K562 (cell line): Measurements from ENCODE around the gene AQP1.

ENCODE experiments used
- ASH1L ChIP-seq: fragments of 450-650 bp; IDR thresholded peaks from 2 replicates; pipeline ENCODE4 v1.6.1; 2018; ENCODE audit warnings: borderline replicate concordance, mild to moderate bottlenecking, low read depth; ENCODE audit not compliant: partially characterized antibody
- BCLAF1 ChIP-seq, 2 experiments: fragments of 450-650 bp in 1 of 2; IDR thresholded peaks; 2 replicates each; pipeline ENCODE4 v1.6.1; 2011 to 2017; ENCODE audit warnings: low read depth in 2 of 2, antibody characterized with exemption in 1 of 2, borderline replicate concordance in 1 of 2, low read length in 1 of 2, mild to moderate bottlenecking in 1 of 2, mixed read lengths in 1 of 2; ENCODE audit not compliant: control insufficient read depth in 1 of 2
- CEBPB ChIP-seq: fragments of 450-650 bp; IDR thresholded peaks from 2 replicates; pipeline ENCODE4 v1.6.1; 2016; ENCODE audit warnings: missing genetic modification characterization, missing compliant biosample characterization
- DPF2 ChIP-seq: fragments of 450-650 bp; IDR thresholded peaks from 2 replicates; pipeline ENCODE4 v1.6.1; 2016
- FOXK2 ChIP-seq, 2 experiments: fragments of 450-650 bp; IDR thresholded peaks in 1 of 2; conservative IDR thresholded peaks in 1 of 2; 2 replicates each; pipeline ENCODE4 v1.6.1; 2016; ENCODE audit warnings: low read depth in 2 of 2, mild to moderate bottlenecking in 1 of 2
- RFX5 ChIP-seq: IDR thresholded peaks from 2 replicates; pipeline ENCODE4 v1.6.1; 2011; ENCODE audit warnings: low read depth, mild to moderate bottlenecking, improper control_type of control experiment, low read length
- SMARCE1 ChIP-seq: fragments of 450-650 bp; IDR thresholded peaks from 2 replicates; pipeline ENCODE4 v1.7.1; 2016; ENCODE audit warnings: mild to moderate bottlenecking
- TEAD2 ChIP-seq: fragments of 450-650 bp; IDR thresholded peaks from 2 replicates; pipeline ENCODE4 v1.6.1; 2016; ENCODE audit warnings: missing genetic modification characterization, control low read depth, missing compliant biosample characterization
- ZFX ChIP-seq: sonication (generic); formaldehyde crosslinking; IDR thresholded peaks from 2 replicates; pipeline ENCODE4 v1.8.0; 2022; ENCODE audit warnings: mild to moderate bottlenecking, missing genetic modification reagents, moderate library complexity
- ZNF217 ChIP-seq: sonication (generic); formaldehyde crosslinking; IDR thresholded peaks from 2 replicates; pipeline ENCODE4 v1.8.0; 2022; ENCODE audit warnings: mild to moderate bottlenecking, missing genetic modification reagents
- ZNF232 ChIP-seq: sonication (generic); formaldehyde crosslinking; IDR thresholded peaks from 2 replicates; pipeline ENCODE4 v1.8.0; 2022; ENCODE audit warnings: mild to moderate bottlenecking, missing genetic modification reagents
- TF ChIP-seq, protein P1 (sequence below), 3 experiments: IDR thresholded peaks in 2 of 3; conservative IDR thresholded peaks in 1 of 3; 2 replicates each; pipeline ENCODE4 v1.5.1; 2011 to 2012; ENCODE audit warnings: low read length in 3 of 3, mild to moderate bottlenecking in 3 of 3, control low read depth in 2 of 3, improper control_type of control experiment in 1 of 3, inconsistent platforms in 1 of 3, low read depth in 1 of 3, mixed read lengths in 1 of 3, moderate library complexity in 1 of 3; ENCODE audit not compliant: insufficient read depth in 2 of 3

- TF ChIP-seq, protein P1, sequence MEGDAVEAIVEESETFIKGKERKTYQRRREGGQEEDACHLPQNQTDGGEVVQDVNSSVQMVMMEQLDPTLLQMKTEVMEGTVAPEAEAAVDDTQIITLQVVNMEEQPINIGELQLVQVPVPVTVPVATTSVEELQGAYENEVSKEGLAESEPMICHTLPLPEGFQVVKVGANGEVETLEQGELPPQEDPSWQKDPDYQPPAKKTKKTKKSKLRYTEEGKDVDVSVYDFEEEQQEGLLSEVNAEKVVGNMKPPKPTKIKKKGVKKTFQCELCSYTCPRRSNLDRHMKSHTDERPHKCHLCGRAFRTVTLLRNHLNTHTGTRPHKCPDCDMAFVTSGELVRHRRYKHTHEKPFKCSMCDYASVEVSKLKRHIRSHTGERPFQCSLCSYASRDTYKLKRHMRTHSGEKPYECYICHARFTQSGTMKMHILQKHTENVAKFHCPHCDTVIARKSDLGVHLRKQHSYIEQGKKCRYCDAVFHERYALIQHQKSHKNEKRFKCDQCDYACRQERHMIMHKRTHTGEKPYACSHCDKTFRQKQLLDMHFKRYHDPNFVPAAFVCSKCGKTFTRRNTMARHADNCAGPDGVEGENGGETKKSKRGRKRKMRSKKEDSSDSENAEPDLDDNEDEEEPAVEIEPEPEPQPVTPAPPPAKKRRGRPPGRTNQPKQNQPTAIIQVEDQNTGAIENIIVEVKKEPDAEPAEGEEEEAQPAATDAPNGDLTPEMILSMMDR (IDR thresholded peaks at IDR 0.05 in 2 of 3, conservative IDR thresholded peaks at IDR 0.05 in 1 of 3; ENCODE audit: insufficient read depth in 2 of 3, low read depth in 1 of 3, low read length in 3 of 3), result no peak
- TF ChIP-seq RFX5 (no peak), SMARCE1 (no peak), ZFX (no peak), BCLAF1 (IDR thresholded peaks at IDR 0.05; ENCODE audit: borderline replicate concordance in 1 of 2, control insufficient read depth in 1 of 2, low read depth in 2 of 2, low read length in 1 of 2) (no peak), CEBPB (tag) (no peak), ZNF217 (CRISPR knock-in tag) (no peak), FOXK2 (conservative IDR thresholded peaks at IDR 0.05 in 1 of 2, IDR thresholded peaks at IDR 0.05 in 1 of 2; ENCODE audit: low read depth in 2 of 2) (no peak), TEAD2 (tag) (no peak), DPF2 (no peak), ZNF232 (CRISPR knock-in tag) (no peak), ASH1L (no peak)
These were observed 21.4 kb upstream of the AQP1 start for GRCh38 chr7:30890226-30890625.
